Astrocyte (in vitro differentiated cells and primary cell): ENCODE results near the gene SLC35F1.

Experiments
- EZH2 ChIP-seq: IDR thresholded peaks from 2 replicates; pipeline ENCODE4 v1.6.1; 2012; ENCODE audit warnings: mild to moderate bottlenecking, low read length, inconsistent platforms; ENCODE audit not compliant: insufficient read depth
- TF ChIP-seq, protein P1 (sequence below): IDR thresholded peaks from 2 replicates; pipeline ENCODE4 v1.5.1; 2011; ENCODE audit warnings: low read depth, mild to moderate bottlenecking, inconsistent platforms, low read length, moderate library complexity; ENCODE audit not compliant: insufficient read depth

DNA sequence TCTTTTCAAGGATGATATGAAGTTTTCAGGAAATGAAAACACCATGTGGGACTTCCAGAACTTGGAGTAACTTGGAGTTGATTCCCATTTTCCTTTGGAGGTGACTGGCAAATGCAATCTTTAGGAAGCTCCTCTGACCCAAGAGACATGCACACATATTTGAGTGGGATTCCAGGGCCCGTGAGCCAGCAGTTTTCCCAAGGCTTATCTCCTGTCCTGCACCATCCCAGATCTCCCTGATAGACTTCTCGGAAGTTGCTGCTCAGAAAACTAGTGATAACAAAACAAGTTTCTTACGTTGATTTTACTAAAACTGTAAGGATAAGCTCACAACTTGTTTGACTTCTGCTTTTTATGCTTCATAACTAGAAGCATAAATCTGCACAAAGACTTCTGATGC lies 25.6 kb downstream of the SLC35F1 start:
- TF ChIP-seq, protein P1, sequence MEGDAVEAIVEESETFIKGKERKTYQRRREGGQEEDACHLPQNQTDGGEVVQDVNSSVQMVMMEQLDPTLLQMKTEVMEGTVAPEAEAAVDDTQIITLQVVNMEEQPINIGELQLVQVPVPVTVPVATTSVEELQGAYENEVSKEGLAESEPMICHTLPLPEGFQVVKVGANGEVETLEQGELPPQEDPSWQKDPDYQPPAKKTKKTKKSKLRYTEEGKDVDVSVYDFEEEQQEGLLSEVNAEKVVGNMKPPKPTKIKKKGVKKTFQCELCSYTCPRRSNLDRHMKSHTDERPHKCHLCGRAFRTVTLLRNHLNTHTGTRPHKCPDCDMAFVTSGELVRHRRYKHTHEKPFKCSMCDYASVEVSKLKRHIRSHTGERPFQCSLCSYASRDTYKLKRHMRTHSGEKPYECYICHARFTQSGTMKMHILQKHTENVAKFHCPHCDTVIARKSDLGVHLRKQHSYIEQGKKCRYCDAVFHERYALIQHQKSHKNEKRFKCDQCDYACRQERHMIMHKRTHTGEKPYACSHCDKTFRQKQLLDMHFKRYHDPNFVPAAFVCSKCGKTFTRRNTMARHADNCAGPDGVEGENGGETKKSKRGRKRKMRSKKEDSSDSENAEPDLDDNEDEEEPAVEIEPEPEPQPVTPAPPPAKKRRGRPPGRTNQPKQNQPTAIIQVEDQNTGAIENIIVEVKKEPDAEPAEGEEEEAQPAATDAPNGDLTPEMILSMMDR, result no peak
- no peak for TF ChIP-seq EZH2
